RCC 7860 (cell line): Measurements from ENCODE around the gene CARD9.

Experiments
- DNase-seq: peaks from one replicate; pipeline ENCODE4 v3.0.0-alpha.2; 2015; ENCODE audit warnings: low spot score
- FAIRE-seq: peaks from 2 replicates; lab custom pipeline; 2012; peaks lifted over from hg19 to GRCh38; lab: Jason Lieb, UNC

The CARD9 gene

GRCh38 chr9:136351252-136351800 is 22.1 kb downstream of the CARD9 start:
- DNase-seq = no peak
- no peak for FAIRE-seq

GRCh38 chr9:136349546-136349945 is 23.9 kb downstream of the CARD9 start:
- DNase-seq = no peak
- FAIRE-seq = no peak

GRCh38 chr9:136348691-136349090 is 24.8 kb downstream of the CARD9 start:
- FAIRE-seq = no peak
- DNase-seq = no peak

- DNase-seq = no peak
These were observed 25.8 kb downstream of the CARD9 start for GRCh38 chr9:136347472-136348256.

GRCh38 chr9:136346927-136347465 is 26.5 kb downstream of the CARD9 start:
- no peak for FAIRE-seq
- no peak for DNase-seq

More at GRCh38 chr9:136347472-136348256, 25.8 kb downstream of the CARD9 start:
- FAIRE-seq = no peak

GRCh38 chr9:136346157-136346481 is 27.4 kb downstream of the CARD9 start:
- FAIRE-seq (no peak), DNase-seq (no peak)

GRCh38 chr9:136345281-136346156 is 27.9 kb downstream of the CARD9 start:
- no peak for FAIRE-seq
- DNase-seq = peak; percentile 27

GRCh38 chr9:136344544-136345280 is 28.8 kb downstream of the CARD9 start:
- DNase-seq (no peak), FAIRE-seq (no peak)

- no peak for DNase-seq
These were observed 29.6 kb downstream of the CARD9 start for GRCh38 chr9:136343884-136344269.

GRCh38 chr9:136343121-136343883 is 30.2 kb downstream of the CARD9 start:
- FAIRE-seq = no peak
- DNase-seq = no peak

More at GRCh38 chr9:136343884-136344269, 29.6 kb downstream of the CARD9 start:
- no peak for FAIRE-seq

GRCh38 chr9:136342181-136343120 is 31.0 kb downstream of the CARD9 start:
- no peak for DNase-seq
- no peak for FAIRE-seq

GRCh38 chr9:136341769-136342168 is 31.7 kb downstream of the CARD9 start:
- FAIRE-seq (no peak), DNase-seq (no peak)

GRCh38 chr9:136341042-136341655 is 32.3 kb downstream of the CARD9 start:
- DNase-seq (no peak), FAIRE-seq (no peak)

- DNase-seq = no peak
- no peak for FAIRE-seq
These were observed 33.0 kb downstream of the CARD9 start for GRCh38 chr9:136340356-136341041.

- FAIRE-seq (no peak), DNase-seq (no peak)
These were observed 33.5 kb downstream of the CARD9 start for GRCh38 chr9:136339958-136340310.

GRCh38 chr9:136339173-136339957 is 34.1 kb downstream of the CARD9 start:
- peak; percentile 15 for FAIRE-seq
- DNase-seq = peak; percentile 31

- FAIRE-seq = no peak
- no peak for DNase-seq
These were observed 35.0 kb downstream of the CARD9 start for GRCh38 chr9:136338511-136338910.
